GM12875 (cell line): ENCODE measurements around the gene TRMT11.

Experiments used
- H3K4me3 ChIP-seq: one replicate; pipeline ENCODE4 v1.5.1; 2011; ENCODE audit warnings: low read depth, low read length, control low read depth
- CTCF ChIP-seq: IDR thresholded peaks from 2 replicates; pipeline ENCODE4 v1.5.1; 2011; ENCODE audit warnings: low read depth, mild to moderate bottlenecking, control low read depth, inconsistent platforms, low read length, moderate library complexity, borderline replicate concordance; ENCODE audit not compliant: insufficient read depth

TRMT11 gene

DNA sequence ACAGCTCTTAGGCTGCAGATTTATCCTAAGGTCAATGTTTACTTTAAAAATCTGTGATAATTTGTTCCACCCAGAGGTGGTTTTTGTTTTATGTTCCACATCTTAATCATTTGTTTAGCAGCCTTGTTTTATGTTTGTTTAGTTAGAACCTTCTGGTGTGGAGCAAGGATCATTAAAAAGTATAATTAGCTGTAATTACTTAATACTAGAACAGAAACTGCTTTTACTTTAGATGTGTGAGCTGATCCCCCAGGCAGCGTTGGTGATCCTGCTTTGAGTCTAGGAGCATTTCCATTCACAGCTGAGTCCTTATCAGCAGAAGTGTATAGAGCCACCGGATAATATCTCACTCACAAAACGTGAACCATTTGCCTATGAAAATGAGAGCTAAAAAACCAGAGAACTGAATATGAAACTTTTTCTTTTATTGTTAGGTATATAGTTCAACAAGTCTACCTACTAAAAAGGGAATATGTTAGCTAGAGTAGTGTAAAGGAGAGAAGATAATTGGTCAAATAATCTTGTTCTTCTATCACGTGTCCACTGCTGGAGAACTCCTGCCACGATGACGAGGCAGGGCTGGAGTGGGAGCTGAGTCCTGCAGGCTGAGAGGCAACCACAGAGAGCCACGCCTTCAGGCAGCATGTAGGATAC, 78.5 kb downstream of the TRMT11 start:
- H3K4me3 ChIP-seq, result no peak overlapping the region
- no peak for TF ChIP-seq CTCF

GRCh38 chr6:126066053-126067048, 80.0 kb downstream of the TRMT11 start:
- no peak overlapping the region for H3K4me3 ChIP-seq
- no peak for TF ChIP-seq CTCF

- TF ChIP-seq CTCF, result no peak
- H3K4me3 ChIP-seq, result no peak overlapping the region
Measured at GRCh38 chr6:126067073-126067472, 80.7 kb downstream of the TRMT11 start.

DNA sequence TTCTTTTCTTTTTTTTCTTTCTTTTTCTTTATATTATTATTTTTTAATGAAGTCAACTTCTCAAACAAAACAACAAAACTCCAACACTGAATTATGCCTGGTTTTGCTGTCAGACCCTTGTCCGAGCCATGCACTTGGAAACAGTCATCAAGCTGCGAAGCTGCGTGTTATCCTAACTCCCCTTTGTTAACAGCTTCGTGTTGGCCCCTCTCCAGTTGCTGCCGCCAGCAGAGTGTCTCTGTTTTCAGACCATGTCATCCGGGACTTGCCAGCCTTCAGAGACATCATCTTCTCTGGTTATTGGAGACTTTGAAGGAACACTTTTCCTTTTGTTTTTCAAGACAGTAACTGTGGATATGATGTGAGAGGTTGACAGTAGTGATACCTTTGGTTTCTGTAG, 83.1 kb downstream of the TRMT11 start:
- no peak overlapping the region for H3K4me3 ChIP-seq
- no peak for TF ChIP-seq CTCF

DNA sequence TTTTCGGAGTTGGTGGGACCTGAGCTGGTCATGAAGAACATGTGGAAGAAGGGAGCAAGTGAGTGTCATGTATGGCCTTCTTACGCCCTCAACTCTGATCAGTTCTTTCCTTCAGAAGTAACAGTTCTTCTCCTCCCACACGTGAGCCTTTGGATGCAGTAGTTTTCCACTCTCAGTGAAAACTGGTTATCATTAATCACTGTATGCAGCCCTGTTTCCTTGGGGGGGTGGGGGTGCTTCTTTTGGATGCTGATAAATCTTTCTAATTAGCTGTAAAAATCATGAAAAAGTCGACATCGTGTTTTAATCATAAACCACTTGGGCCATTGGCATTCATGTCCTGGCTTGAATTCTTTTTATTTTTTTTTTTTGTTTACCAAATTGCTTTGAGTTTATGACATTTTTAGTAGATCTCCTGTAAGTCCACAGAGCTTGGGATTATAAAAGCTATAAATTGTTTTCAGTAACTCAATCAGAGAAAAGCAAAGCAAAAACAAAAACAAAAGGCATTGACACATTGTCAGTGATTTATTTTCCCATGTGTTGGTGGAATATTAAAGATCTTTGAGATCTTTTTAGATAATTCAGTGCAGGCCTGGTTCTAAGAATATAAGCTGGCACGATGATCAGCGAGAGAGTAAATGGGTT, 84.8 kb downstream of the TRMT11 start:
- no peak overlapping the region for H3K4me3 ChIP-seq
- TF ChIP-seq CTCF, result no peak

DNA sequence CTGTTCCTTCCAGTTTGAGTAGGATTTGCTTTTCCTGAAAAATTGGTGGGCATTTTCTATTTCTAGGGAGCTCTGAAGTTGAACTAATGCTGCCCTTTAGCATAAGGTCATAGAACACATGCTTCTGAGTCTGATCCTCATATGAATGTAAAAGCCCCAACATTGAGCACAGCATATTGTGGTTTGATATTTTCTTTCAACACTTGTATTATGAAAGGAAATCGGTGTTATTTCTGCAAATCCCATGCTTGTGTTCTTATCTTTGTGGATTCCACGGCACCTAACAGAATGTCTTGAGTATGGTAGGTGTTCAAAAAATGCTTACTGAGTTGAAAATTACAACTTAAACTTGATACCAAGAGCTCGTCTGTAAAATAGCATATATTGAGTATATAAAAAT, 85.8 kb downstream of the TRMT11 start:
- H3K4me3 ChIP-seq, result no peak overlapping the region
- no peak for TF ChIP-seq CTCF
